ENCODE data around the gene CUX1. TPM values are rescaled to one million over a fixed set of nuclear protein-coding genes. Genes with fewer than 3 reads are reported as not detected.

Gene CUX1
- total and polyA plus RNA-seq, 10 of the 15 experiments (the other 5 are each of a cell fraction or from before 2014, with no cell fraction given): 6.1 to 48.6 (median 25.9) TPM

DNA sequence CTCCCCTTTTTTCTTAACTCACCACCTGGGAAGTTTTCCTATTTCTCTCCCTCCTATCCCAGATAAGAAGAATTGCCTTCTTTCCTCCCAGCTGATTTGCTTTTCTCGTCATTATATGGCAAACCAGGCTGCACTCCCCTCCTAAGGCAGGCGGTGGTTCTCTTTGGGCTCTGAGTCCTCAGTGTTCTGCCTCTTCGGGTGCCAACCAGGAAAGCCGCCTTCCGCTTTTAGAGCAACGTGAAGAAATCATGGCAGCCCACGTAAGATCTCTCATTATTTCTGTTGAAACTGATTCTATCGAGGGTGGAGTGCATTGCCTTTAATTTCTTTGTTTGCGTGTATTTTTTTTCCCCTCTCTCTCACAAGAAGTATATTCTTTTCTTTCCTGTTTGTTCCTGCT lies 141.9 kb downstream of the CUX1 start (continued):
- TF ChIP-seq PML (IDR thresholded peaks at IDR 0.05; ENCODE audit: low read length): no peak
- no peak for TF ChIP-seq ZNF207 (IDR thresholded peaks at IDR 0.05; ENCODE audit: borderline replicate concordance)
- TF ChIP-seq PAX5 (IDR thresholded peaks at IDR 0.05; ENCODE audit: borderline replicate concordance, low read depth, low read length): no peak

DNA sequence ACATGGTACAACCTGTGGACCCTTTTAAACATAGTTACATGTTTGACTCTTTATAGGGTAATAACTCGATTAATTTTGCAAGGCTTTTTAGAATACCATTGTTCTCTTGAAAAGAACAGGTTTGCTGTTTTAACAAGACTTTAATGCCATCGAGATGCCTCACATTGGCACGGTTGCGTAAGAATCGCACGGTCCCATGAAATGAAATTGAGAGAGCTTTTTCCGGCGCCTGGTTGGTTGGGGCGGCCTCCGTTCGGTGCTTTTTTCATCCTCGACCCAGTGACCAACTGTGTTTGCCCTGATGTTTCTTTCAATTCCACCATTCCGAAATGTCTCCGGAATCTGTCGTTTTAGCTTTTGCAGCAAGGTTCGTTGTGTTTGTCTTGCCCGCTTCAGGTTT lies 142.4 kb downstream of the CUX1 start:
- Histone ChIP-seq H3K36me3 (ENCODE audit: control insufficient read depth in 2 of 2, insufficient read depth in 2 of 2, low read length in 1 of 2) (no peaks in the 10 kb centered on the region), H2AFZ (ENCODE audit: control insufficient read depth, low read depth, low read length) (no peak overlapping the region), H3K27ac (ENCODE audit: control insufficient read depth, insufficient read depth) (no peak overlapping the region), H3K4me2 (ENCODE audit: control insufficient read depth, insufficient read depth) (no peak overlapping the region), H3K9ac (ENCODE audit: control insufficient read depth, insufficient read depth, low read length) (no peak overlapping the region), H3K27me3 (replicated peaks in 1 of 2; ENCODE audit: control insufficient read depth in 2 of 2, insufficient read depth in 2 of 2, low read length in 1 of 2) (no peaks in the 10 kb centered on the region), H3K79me2 (ENCODE audit: control insufficient read depth, insufficient read depth, low read length) (peaks cover 6% of the 10 kb centered on the region), H3K4me3 (no peak overlapping the region), H3K4me1 (ENCODE audit: control insufficient read depth, insufficient read depth, low read length) (peaks cover 24% of the 10 kb centered on the region), H3K9me3 (replicated peaks; ENCODE audit: control insufficient read depth, insufficient read depth, low read length) (no peaks in the 10 kb centered on the region), H4K20me1 (ENCODE audit: control insufficient read depth, insufficient read depth) (no peaks in the 10 kb centered on the region)
- SMC1A ChIA-PET (ENCODE audit: uncharacterized antibody, unreplicated experiment): interaction anchor here (1.0 kb wide), 1 partner anchor 16 kb away, joined by 3 read pairs; no protein-coding TSS in a partner anchor
- no TSS peak for BruUV-seq (replicated peaks)
- ATAC-seq (no peak), DNase-seq (ENCODE audit: low read depth, low spot score) (no peak), FAIRE-seq (no peak)
- 96% methylated on average over 17 of the region's 17 CpGs for WGBS (ENCODE audit: insufficient coverage, insufficient replicate concordance, low lambda C conversion rate, missing lambda C conversion rate)
- CTCF ChIA-PET: interaction anchor here (1.0 to 1.4 kb wide), 3 partner anchors 10 to 16 kb away, joined by 3 to 6 read pairs (median 3); no protein-coding TSS in a partner anchor
- TF ChIP-seq, protein P1, sequence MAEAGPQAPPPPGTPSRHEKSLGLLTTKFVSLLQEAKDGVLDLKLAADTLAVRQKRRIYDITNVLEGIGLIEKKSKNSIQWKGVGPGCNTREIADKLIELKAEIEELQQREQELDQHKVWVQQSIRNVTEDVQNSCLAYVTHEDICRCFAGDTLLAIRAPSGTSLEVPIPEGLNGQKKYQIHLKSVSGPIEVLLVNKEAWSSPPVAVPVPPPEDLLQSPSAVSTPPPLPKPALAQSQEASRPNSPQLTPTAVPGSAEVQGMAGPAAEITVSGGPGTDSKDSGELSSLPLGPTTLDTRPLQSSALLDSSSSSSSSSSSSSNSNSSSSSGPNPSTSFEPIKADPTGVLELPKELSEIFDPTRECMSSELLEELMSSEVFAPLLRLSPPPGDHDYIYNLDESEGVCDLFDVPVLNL (IDR thresholded peaks at IDR 0.05; ENCODE audit: low read depth, low read length): no peak
- TF ChIP-seq ZNF384 (IDR thresholded peaks at IDR 0.05; ENCODE audit: borderline replicate concordance, low read depth, low read length) (no peak), ZNF207 (IDR thresholded peaks at IDR 0.05; ENCODE audit: borderline replicate concordance) (no peak), POLR2AphosphoS5 (IDR thresholded peaks at IDR 0.05; ENCODE audit: low read length) (no peak), RAD51 (IDR thresholded peaks at IDR 0.05) (no peak), CBX5 (IDR thresholded peaks at IDR 0.05; ENCODE audit: low read depth) (no peak), NRF1 (conservative IDR thresholded peaks at IDR 0.05; ENCODE audit: low read depth, low read length) (no peak), TCF3 (IDR thresholded peaks at IDR 0.05; ENCODE audit: borderline replicate concordance, insufficient read depth, low read depth, low read length) (no peak), MEF2A (IDR thresholded peaks at IDR 0.05; ENCODE audit: insufficient read depth, low read depth, low read length) (no peak), CBFB (IDR thresholded peaks at IDR 0.05; ENCODE audit: low read depth) (no peak), POU2F2 (IDR thresholded peaks at IDR 0.05; ENCODE audit: borderline replicate concordance, low read depth, low read length) (no peak), BRCA1 (IDR thresholded peaks at IDR 0.05; ENCODE audit: low read depth, low read length) (no peak)
- TF ChIP-seq, protein P2, sequence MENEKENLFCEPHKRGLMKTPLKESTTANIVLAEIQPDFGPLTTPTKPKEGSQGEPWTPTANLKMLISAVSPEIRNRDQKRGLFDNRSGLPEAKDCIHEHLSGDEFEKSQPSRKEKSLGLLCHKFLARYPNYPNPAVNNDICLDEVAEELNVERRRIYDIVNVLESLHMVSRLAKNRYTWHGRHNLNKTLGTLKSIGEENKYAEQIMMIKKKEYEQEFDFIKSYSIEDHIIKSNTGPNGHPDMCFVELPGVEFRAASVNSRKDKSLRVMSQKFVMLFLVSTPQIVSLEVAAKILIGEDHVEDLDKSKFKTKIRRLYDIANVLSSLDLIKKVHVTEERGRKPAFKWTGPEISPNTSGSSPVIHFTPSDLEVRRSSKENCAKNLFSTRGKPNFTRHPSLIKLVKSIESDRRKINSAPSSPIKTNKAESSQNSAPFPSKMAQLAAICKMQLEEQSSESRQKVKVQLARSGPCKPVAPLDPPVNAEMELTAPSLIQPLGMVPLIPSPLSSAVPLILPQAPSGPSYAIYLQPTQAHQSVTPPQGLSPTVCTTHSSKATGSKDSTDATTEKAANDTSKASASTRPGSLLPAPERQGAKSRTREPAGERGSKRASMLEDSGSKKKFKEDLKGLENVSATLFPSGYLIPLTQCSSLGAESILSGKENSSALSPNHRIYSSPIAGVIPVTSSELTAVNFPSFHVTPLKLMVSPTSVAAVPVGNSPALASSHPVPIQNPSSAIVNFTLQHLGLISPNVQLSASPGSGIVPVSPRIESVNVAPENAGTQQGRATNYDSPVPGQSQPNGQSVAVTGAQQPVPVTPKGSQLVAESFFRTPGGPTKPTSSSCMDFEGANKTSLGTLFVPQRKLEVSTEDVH (IDR thresholded peaks at IDR 0.05; ENCODE audit: low read depth, partially characterized antibody): no peak
- RAD21 ChIA-PET (ENCODE audit: unreplicated experiment): no interaction called here
- intact Hi-C loops (cut with micrococcal nuclease; ENCODE audit: unreplicated experiment): loop anchor here (10.0 kb wide), 1 partner anchor 215 kb away; no protein-coding TSS in a partner anchor
- in situ Hi-C loops (cut with MboI): no loop called here
- POLR2A ChIA-PET: no interaction called here
